ENCODE measurements around the gene QSOX1.

QSOX1 gene

DNA sequence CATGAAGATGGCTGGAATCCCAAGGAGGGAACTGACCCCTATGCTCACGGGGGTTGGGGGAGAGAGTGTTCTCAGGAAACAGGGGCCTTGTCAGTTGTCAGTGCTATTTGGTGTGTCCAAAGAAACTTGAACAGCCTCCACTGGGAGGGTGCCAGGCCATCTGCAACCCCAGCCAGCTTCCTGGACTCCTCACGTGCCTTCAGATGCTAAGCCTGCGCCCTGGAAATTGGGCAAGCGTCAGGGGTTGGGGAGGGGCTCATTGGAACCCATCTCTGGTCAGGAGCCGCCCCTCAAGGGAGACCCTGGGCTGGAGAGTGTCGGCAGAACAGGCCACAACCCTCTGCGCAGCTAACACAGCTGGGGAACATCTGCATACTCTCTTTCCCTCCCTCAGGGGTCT is 62.3 kb downstream of the QSOX1 start:
- no peak for DNase-seq

DNA sequence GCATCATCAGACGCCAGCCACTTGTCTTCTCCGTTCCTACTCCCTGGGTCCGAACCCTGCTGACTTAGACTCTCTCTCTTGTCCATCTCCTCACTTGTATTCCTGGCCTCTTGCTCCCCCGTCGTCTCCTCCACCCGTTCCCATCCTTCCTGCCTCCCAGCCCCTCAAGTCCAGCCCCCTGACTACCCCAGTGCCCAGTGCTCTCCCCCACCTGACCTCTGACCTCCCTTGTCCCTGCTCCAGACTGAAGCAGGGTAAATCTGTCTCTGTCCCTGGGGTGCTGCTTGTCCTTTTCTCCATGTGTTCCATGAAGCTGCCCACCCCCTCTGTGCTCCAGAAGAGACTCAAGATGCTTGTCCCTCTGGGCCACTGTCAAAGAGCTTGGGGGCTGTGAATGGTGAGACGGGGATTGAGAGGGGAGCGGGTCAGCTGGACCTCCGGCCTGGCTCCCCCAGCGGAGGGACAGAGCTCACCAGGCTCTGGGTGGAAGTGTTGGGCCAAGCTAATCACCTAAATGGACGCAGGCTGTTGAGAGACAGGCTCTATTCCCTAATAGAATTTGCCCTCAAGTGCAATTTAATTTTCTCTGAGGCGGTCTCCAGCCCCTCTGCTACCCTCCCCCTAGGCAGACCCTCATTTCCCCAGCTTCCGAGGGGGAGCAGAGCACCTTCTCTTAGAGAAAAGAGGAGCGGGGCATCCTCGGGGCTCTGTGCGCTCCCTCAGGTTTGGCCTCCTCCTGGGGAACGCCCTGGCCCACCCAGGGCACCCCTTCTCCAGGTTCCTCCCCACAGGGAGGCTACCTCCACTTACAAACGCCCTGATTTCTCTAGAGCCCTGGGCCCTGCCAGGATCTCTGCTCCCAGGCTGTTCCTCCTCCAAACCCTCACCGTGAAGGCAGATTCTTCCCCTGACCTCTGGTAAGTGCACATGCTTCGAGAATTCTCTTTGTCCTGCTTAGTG is 64.4 kb downstream of the QSOX1 start:
- DNase-seq = no peak

DNA sequence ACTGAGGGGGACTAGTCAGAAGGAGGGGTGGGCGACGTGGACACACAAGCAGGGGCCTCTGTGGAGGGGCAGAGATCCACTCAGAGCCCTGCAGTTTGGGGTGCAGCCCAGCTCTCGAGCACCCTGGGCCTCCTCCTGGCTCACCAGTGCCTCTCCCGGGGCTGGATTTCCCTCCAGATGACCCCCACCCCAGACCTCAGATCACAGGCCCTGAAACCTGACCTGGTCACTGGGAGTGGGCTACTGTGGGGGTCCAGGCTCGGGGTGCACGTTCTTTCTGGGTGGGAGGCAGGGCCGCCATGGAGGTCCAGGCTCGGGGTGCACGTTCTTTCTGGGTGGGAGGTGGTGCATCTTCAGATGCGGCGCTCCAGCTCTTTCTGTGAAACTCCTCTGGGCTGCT is 65.1 kb downstream of the QSOX1 start:
- no peak for DNase-seq

DNA sequence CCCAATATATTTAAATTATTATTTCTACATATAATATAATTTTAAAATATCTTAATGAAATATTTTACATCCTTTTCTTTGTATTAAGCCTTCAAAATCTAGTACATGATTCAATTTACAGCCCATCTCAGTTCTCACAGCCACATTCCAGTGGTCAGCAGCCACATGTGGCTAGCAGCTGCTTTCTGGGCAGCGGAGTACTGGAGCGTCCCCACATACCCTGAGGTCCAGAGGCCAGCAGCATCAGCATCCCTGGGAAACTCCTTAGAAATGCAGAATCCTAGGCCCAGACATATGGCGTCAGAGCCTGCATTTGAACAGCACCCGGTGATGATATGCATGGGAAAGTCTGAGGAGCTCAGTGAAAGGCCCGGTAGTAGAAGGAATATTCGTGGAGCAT is 66.8 kb downstream of the QSOX1 start:
- no peak for DNase-seq

DNA sequence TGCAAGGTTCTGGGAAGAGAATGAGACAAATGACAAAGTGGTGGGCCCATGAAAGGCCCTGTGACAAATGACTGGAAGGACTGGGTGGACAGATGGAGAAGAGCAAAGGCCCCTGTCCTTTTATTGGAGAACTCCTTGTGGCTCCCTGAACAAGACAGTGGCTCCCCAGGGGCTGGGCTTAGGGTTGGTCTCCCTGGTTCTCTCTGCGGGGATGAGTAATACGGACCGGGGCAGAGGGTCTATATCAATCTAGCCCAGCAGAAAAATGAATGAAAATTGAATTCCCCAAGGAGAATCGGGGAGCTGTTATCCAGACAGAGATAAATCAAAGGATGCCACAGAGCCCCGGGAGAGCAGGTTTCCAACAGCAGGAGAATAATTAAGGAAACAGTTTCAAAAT is 70.2 kb downstream of the QSOX1 start:
- no peak for DNase-seq

DNA sequence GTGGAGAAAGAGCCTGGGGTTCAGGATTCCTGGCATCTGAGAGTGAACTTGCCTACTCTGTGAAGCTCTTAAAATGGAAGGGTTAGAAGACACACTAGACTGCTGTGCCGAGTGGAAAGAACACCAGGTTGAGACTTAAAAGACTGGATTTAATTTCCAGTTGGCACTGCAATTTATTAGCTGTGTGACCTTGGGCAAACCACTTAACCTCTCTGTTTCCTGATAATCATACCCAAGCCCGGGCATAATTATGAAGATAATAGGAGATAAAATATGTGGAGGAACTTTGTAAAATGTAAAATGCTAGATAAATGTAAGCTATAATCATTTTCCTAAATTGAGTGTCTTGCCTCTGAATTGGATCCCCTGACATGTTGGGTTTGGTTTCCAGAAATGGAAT is 70.7 kb downstream of the QSOX1 start:
- DNase-seq = no peak

DNA sequence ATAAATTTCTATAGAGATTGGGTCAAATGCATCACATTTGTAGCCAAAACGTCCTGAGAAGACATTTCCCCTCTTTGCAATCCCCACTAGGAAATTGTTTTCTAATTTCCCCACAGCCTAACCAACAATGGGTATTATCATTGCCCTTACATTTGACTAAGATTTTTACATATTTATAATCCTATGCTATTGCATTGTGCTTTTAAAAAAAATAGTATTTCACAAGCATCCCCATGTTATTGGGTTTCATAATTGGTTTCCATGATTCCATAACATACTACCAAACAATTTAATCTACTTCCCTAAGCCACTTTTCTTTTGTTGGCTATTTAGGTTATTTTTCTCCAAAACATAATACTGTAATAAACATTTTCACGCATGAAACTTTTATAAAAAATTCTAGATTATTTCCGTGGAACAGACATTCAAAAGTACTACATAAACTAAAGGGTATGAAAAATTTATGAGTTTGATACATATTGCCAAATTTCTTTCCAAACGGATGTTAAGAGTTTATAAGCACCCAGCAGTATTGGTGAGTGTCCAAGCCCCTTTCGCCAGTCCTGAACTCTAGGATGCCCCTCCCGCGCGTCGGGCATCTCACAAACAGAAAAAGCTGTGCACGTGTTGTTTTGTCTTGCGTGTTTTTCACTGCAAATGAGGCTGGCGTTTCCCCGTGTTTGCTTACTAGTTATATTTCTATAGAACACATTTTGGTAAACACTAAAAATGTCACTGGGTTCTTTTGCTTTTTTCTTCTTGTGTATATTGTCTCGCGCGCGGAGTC is 73.4 kb downstream of the QSOX1 start:
- DNase-seq = no peak

DNA sequence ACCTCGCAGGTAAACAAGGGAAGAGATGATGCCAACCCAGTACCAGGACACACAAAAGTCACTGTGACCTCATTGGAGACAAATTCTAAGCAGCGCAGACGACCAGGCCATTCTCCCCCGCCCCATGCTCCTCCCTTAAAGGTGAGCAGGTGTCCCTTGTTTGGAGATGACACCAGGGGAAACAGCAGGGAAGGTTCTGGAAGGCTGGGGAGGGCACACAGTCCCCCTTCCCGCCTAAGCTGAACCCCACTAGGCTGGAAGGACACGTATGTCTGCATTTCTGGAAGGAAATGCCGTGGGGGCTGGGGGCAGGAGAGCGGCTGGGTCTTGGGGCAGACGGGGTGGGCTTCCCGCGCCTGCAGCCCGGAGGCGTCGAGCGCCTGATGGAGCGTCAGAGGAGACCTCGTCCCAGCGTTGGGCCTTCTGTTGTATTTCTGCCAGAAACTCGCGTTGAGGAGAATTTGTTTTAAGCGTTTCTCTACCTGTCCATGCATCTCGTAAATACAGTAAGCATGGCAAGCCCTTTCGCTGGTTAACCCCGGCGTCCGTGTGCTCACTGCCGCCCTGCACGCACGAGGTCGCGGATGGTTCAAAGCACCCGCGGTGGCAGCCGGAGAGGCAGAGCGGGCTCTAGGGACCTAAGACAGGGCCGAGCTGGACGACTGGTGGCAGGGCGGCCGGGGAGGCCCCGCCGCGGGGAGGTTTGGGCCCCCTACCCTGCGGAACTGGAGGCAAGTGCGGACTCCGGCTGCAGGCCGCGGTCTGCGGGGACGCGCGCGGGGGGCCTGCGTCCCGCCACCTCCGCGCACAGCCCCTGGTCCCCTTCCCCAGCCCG is 74.2 kb downstream of the QSOX1 start:
- DNase-seq = peak; percentile 24

DNA sequence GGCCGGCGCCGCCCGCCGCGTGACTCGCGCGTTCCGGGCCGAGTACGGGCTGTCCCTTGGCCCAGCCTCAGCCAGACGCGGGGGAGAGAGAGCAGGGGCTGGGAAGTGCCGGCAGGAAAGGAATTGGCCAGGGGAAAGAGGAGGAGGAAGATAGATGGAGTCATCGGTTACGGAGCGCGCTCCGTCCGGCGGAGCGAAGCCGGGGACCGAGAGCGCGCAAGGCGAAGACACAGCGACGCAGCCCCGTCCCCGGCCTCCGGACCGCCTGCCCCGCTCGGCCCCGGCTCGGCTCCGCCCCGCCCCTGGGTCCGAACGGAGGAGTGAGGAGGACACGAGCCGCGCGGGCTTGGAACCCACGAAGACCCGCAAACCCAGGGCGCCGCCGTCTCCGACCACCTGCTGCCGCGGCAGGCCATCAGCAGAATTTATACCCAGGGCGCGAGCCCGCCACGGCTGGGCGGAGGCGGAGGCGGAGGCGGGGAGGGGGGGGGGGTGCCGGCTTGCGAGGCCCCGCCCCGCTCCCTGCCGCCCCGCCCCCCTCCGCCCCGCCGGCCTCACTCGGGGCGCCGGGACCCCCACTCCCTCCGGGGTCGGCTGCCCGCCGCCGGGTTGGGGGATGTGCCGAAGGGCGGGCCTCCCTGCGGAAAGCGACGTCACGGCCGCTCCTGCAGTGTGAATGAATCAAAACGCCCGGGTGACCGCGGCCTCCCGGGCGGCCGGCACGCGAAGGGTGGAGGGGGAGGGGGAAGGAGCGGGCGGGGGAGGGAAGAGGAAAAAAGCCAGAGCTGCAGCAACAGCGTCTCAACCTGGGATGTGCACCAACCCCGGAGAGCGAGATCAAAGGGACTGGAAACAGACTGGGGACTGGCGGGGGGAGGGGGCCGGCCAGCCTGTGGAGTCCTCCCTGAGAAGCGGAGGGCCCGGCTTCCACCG is 75.1 kb downstream of the QSOX1 start, which contains the start of gene LHX4:
Gene LHX4, plus strand, starts transcription at position 782 of the 933 bp plus-strand sequence. CDS start 266 bp downstream, outside the sequence.
- peak; percentile 47 for DNase-seq

DNA sequence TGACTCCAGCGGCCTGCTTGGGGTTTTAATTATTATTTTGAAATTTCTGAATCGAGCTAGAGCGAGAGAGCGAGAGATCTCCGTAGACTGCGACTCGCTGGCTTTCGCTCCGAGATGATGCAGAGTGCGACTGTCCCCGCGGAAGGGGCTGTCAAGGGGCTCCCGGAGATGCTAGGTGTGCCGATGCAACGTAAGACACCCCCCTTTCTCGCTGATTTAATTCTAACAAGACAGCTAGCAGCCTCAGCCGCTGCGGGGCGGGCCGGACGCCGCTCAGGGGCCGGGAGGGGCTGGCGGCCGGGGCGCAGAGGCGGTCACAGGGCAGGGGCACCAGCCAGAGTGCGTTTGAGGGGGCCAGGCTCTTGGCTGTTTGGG is 75.7 kb downstream of the QSOX1 start:
- DNase-seq = no peak

DNA sequence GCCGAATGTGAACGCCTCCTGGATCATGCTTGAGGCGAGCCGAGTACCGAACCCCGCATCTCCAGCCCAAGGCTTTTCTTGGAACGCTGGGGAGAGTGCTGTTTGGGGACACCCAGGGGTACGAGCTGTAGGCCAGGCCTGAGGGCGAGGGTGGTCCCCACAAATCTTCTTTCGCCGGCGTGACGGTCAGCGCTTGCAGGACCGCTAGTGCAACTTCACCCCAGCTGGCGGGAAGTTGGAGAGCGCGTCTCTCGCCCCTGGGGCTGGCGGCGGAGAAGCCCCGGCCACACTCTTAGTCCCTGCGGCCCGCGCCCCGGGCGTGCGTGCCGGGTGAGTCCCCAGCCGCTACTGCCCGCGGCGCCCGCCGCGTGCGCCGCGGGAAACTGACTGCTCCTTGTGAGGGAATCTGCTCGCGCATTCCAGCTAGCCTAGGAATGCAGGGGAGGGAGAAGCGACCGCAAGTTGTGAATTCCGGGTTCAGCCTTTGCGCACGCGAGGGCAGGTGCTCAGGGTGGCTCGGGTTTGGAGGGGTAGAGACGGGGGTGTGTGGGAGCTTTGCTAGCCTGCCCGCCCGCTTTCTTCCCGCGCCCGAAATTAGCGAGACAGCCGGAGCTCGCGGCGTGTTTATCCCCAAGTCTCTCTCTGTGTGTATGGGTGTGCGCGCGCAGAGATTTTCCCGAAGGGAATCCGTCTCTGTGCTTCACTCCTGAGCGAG is 76.3 kb downstream of the QSOX1 start:
- no peak for DNase-seq

DNA sequence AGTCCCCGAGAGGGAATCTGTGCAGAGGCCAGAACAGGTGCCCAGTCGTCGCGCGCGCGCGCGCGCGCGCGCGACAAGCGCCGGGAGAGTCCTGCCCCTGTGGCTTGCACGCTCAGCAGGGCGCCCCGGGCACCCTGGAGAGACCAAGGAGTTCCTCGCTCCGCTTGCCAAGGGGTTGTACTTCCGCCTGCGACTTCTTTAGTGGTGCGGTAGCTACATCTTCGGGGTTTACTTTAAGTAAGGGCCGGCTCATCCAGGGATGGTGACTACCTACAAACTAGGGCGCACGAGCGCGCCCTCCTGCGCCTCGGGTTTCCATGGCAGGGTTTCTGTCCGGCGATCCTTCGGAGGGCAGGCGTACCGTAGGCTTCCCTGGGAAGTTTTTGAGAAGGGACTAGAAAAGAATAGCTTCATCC is 76.8 kb downstream of the QSOX1 start:
- peak; percentile 54 for DNase-seq

DNA sequence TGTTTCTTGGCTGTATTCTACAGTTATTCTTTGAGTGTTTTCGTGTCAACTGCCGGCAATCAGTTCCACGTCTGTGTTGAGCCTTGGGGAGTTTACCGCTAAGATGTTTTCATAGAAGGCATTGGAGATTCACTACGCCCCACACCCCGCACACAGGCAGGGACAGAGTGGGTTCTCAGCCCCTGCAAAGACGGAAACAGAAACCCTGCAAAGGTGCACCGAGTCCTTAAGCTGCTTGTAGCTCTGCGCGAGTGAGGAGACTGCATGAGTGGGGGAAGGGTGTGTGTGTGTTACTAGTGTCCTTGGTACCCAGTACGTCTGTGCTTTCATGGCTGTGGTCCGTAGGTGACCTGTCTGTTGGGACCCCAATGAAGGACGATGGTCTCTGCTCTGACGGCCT is 77.3 kb downstream of the QSOX1 start:
- no peak for DNase-seq

DNA sequence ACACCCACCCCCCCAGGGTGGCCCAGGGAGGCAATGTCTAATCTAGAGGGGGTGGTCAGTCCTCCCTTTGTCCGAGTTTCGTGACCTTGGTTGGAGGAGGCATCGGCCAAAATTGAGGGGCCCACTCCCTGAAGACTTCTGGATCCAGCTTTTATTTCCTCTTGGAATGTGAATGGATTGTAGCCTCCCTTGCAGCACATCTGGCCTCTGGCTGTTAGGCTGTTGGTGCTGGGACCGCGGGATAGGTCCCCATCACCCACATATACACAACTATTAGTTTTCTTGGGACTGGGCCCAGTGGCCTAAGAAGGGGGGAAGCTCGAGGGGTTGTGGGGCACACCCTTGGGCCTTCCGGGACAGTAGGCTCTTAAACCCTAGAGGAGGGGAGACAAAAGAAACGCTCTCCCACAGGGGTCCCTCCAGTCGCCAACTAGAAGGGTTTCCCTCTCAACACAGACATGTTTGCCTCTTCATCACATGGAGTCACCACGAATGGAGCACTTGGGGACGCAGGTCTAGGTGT is 77.9 kb downstream of the QSOX1 start:
- DNase-seq = no peak

DNA sequence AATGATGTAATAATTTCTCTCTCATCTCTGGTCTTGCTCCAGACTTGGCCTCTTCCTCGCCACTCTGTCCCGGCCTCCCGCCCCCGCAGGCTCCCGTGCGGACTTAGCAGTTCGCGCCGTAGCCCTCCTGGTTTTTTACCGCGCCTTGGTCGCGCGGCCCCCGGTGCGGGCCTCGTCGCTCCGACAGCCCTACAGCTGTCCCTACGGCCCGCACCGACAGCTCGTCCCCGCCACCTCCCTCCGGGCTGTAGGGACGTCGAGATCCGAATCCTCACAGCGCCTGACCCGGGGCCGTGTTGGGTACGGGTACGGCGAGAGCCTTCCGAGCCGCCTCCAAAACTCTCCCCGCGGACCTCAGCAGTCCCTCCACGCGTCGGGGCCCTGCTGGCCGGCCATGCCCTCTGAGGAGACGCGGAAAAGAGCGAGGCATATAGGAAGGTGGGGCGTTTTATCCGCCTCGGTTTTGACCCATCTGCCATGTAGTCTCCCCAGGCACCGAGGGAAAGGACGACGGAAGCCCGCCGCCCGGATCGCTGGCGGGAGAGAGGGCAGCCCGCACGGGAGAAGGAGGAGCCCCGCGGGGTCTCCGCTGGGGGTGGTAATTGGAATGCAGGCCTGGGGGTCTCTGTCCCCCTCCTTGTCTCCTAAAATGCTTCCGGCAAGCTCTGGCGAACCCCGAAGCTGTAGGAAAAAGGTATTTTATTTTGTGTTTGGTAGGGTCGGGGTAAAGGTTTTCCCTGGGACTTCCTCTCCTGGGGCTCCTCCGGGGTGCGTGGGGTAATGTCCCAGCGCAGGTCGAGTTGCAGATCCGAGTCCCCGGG is 78.7 kb downstream of the QSOX1 start:
- no peak for DNase-seq

DNA sequence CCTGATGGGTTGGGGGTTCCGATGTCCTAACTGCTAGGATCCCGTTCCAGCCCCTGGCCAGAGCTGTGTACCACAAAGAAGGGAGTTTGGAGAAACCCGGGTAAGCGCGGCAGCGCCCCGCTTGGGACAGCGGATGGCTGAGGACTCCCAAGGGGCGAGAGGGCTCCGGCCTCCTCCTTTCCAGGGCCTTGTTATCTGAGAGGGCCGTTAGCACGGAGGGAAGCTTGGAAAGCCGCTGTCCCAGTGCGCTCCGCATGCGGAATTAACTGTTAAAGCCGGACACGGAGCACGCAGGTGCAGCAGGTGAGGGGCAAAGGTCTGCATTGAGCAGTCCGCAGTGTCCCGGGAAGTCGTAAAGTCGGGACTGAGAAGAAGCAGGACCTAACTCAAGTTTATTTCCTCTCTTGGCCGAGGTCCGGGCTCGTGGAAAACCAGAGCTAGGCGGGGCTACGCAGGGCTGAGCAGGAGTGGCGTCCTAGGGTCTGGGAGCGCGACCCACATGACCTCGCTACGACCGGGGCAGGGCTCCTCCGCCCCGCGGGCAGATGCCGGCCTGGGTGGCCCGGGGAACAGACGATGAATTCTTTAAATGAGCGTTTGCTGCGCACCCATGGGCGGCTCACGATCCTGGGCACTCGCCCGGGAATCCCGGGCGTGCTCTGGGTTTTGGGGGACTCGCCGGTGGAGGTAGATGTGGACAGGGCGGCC is 79.9 kb downstream of the QSOX1 start:
- no peak for DNase-seq

DNA sequence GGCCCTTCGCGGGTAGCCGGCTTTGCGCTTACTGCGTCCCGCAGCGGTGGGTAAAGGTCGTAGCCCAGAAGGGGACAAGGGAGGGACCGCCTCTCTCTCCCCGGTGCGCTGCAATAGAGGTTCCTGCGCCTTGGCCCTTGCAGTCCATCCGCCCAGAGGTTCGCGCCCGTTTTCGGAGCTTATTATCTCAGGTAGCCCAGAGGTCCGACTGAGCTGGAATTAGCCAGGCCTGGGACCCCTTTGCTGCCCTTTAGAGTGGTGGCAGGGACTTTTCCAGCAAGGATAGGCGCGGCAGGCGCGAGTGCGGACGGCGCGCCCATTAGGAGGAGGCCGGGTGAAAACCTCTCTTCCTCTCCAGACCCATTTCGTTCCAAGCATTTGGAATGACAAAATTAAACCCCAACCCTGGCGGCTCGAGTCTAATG is 80.4 kb downstream of the QSOX1 start:
- DNase-seq = no peak

DNA sequence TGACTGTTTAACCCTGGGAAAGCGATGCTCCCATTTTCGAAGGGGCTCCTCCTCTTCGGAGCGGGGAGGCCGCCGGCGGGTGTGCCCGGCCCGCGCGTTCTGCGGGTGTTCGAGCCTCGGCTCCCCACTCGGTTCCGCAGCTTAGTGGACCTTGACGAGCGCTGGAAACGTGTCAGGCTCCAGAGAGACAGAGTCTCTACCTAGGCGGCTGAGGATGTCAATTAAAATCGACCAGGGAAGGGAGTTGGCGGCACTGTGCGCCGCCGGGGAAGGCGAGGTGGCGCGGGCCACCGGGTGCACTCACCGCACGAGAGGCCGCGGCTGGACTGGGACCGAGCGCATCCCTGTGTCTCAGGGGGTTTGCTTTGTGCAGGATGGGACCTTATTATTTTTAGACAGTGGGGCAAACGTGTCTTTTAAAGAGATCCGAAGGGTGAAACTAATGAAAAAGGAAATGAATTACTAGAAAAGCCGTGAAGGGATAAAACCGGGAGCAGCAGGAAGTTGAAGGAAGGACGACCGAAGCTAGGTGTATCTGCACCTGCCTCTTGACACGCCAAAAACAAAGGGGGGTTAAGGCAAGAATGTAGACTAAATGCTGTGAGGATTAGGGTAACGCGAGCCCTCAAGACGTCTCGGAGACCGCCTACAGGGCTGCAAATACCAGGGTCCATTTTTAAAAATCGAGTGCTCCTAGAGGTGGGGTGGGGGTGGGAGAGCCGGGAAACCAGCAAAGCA is 81.0 kb downstream of the QSOX1 start:
- DNase-seq = no peak
